HG02884 (cell line): ENCODE results near the gene TRAF2.

Experiments
- ATAC-seq: cut with Tn5 transposase; IDR thresholded peaks from one replicate; pipeline ENCODE4 v1.9.1; 2021; ENCODE audit warnings: mild to moderate bottlenecking, moderate library complexity; ENCODE audit not compliant: unreplicated experiment

TRAF2 gene

GRCh38 chr9:136958473-136958872, 72.2 kb downstream of the TRAF2 start:
- no peak for ATAC-seq

- ATAC-seq = no peak
Observed at GRCh38 chr9:136958898-136959850, 72.9 kb downstream of the TRAF2 start.

- no peak for ATAC-seq
Observed at GRCh38 chr9:136960212-136960937, 74.1 kb downstream of the TRAF2 start.

DNA sequence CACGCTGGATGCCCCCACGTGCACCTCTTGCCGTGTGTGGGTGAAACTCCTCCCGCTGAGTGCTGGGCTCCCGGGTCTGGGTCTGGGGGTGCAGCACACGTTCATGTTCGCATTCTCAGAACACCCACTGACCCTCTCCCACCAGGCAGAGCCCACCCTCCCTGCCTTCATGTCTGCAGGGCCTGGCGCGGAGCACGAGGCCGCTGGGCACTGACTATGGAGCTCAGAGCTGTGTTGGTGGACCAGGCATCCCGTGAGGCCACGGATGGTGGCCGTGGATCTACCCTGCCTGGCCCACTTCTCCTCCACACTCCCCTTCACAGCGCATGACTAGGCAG, 74.6 kb downstream of the TRAF2 start:
- ATAC-seq = no peak

GRCh38 chr9:136961279-136962065, 75.2 kb downstream of the TRAF2 start:
- ATAC-seq = no peak

DNA sequence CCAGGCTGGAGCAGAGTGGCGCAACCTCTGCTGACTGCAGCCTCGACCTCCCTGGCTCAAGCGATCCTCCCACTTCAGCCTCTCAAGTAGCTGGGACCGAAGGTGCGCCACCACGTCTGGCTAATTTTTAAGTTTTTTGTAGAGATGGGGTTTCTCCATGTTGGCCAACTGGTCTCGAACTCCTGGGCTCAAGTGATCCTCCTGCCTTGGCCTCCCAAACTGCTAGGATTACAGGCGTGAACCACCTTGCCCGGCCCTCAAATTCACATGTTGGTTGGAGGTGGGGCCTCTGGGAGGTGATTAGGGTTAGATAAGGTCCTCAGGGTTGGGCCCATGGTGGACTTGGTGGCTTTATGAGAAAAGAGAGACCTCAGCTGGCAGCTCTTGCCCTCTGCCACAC, 75.8 kb downstream of the TRAF2 start:
- ATAC-seq = no peak

GRCh38 chr9:136962701-136963248, 76.5 kb downstream of the TRAF2 start:
- no peak for ATAC-seq

- no peak for ATAC-seq
Observed at GRCh38 chr9:136963341-136963740, 77.0 kb downstream of the TRAF2 start.

- ATAC-seq = no peak
Observed at GRCh38 chr9:136963751-136964150, 77.4 kb downstream of the TRAF2 start.

DNA sequence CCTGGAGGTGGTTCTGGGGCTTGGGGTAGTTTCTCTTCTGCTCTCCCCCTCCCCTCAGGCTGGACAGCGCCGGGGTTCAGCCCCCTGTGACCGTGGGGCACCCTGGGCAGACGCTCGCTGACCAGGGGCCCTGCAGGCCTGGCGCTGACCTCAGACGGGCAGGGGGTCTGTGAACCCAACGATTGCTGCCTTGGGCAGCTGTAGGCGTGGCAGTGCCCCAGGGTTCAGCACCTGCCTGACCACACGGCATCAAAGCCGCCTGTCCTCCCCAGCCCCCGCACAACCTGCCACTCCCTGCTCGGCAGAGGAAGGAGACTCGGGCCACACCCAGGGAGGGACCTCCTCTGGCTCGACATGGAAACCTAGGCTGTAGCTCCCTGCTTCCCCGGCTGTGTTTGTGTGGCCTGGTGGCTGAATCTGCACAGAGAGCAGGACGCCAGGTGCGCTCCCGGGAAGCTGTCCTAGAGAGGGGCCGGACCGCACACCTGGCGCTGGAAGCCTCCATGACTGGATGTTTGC, 77.9 kb downstream of the TRAF2 start:
- no peak for ATAC-seq

GRCh38 chr9:136964833-136965422, 78.6 kb downstream of the TRAF2 start:
- ATAC-seq = no peak

GRCh38 chr9:136965771-136966484, 79.6 kb downstream of the TRAF2 start:
- no peak for ATAC-seq

GRCh38 chr9:136968333-136969127, 82.2 kb downstream of the TRAF2 start:
- no peak for ATAC-seq

DNA sequence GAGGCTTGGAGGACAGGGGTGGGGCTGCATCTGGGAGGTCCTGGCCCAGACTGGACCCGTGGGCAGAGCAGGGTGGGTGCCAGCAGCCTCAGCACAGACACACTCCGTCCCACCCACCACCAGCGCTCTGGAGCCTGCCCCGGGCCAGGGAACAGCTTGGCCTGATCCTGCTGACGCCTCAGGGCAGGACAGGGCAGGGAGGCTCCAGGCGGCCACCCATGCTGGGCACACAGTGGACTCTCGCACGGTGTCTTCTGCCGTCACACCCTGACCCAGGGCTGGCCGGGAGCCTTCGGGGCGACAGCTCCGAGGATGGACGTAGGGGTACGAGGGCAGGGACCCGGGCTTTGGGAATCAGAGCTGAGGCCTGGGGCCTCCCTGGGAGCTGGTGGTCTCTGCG, 82.8 kb downstream of the TRAF2 start:
- ATAC-seq = no peak

GRCh38 chr9:136969774-136970173, 83.5 kb downstream of the TRAF2 start:
- ATAC-seq = no peak

DNA sequence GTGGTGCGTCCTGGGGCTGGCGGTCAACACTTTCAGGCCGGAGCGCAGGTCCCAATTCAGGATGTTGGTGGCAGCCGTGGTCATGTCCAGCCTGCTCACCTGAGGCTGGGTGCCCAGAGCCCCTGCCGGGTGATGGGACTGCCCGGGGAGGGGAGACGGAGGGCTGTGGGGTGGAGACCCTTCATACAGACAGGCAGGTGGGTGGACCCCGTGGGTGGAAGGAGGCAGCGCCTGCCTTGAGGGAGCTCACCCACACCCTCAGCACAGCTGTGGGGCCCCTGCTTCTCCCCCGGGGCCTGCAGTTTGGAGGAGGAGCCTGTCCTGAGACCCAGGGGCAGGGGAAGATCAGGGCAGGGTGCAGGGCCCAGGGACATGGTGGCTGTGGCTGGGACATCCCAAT, 84.0 kb downstream of the TRAF2 start:
- ATAC-seq = no peak

DNA sequence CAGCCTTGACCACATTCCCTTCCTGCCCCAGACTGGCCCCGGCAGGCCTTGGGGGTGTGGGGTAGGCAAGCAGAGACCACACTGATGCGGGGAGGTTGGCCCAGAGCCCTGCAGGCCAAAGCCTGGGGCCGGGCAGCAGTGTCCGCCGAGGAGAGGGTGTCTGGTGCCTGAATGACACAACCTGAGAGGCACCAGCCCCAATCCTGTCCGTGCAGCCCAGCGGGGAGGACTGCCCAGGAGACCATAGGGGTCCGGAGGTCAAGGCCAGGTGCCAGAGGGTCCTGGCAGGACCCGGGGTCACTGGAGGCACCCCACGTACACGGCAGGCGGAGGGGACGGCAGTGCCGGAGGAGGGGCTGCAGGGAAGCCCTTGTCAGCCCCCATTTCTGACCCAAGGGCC, 85.4 kb downstream of the TRAF2 start:
- no peak for ATAC-seq

- ATAC-seq = no peak
Observed at GRCh38 chr9:136972335-136972734, 86.0 kb downstream of the TRAF2 start.

GRCh38 chr9:136972743-136973142, 86.4 kb downstream of the TRAF2 start:
- no peak for ATAC-seq
